WTC11 (cell line): ENCODE data around the gene RNF169. TPM values are rescaled to one million over a fixed set of nuclear protein-coding genes. Genes with fewer than 3 reads are reported as not detected.

Experiments
- ATAC-seq: fragments of 200-7000 bp; cut with Tn5 transposase; 2 replicates; pipeline ENCODE4 v1.10.0; 2021; ENCODE audit warnings: mild to moderate bottlenecking, moderate library complexity
- CTCF ChIA-PET: fragments of 300-600 bp; sonication (Branson Sonifier 250); formaldehyde crosslinking; loops from one replicate; lab custom pipeline; 2021; ENCODE audit warnings: antibody characterized with exemption; lab: Charles Lee
- POLR2A ChIA-PET: fragments of 350-600 bp; sonication (Branson Sonifier 250); formaldehyde crosslinking; loops from one replicate; lab custom pipeline; 2021; ENCODE audit warnings: antibody characterized with exemption; lab: Charles Lee
- DNase-seq: peaks from one replicate; pipeline ENCODE4 v3.0.0; 2021; ENCODE audit warnings: low spot score
- H3K27ac Mint-ChIP-seq: 2 replicates; pipeline ENCODE4 v1.8.0; 2021; ENCODE audit warnings: mixed read lengths
- H3K27me3 Mint-ChIP-seq: 2 replicates; pipeline ENCODE4 v1.8.0; 2021; ENCODE audit warnings: low read depth, mild to moderate bottlenecking, moderate library complexity, mixed read lengths
- H3K36me3 Mint-ChIP-seq: 2 replicates; pipeline ENCODE4 v1.8.0; 2021; ENCODE audit warnings: mixed read lengths
- H3K4me1 Mint-ChIP-seq: 2 replicates; pipeline ENCODE4 v1.8.0; 2022; ENCODE audit warnings: mixed read lengths
- H3K4me3 Mint-ChIP-seq: 2 replicates; pipeline ENCODE4 v1.8.0; 2021; ENCODE audit warnings: mild to moderate bottlenecking, moderate library complexity, mixed read lengths
- H3K9me3 Mint-ChIP-seq: 2 replicates; pipeline ENCODE4 v1.8.0; 2021; ENCODE audit warnings: mixed read lengths
- ARID4B ChIP-seq: sonication (generic); formaldehyde crosslinking; IDR thresholded peaks from 2 replicates; pipeline ENCODE4 v1.8.0; 2023; ENCODE audit warnings: missing genetic modification reagents, mild to moderate bottlenecking, borderline replicate concordance
- CDX4 ChIP-seq: fragments of 250-450 bp; sonication (Bioruptor Pico); IDR thresholded peaks from 2 replicates; pipeline ENCODE4 v1.9.0; 2021; ENCODE audit warnings: moderate library complexity, mild to moderate bottlenecking, inconsistent platforms, borderline replicate concordance
- CTCF ChIP-seq: fragments of 200-600 bp; IDR thresholded peaks from 2 replicates; pipeline ENCODE4 v1.8.0; 2022; ENCODE audit warnings: antibody characterized with exemption
- E2F4 ChIP-seq: sonication (generic); formaldehyde crosslinking; IDR thresholded peaks from 2 replicates; pipeline ENCODE4 v1.8.1; 2022; ENCODE audit warnings: low read depth, mild to moderate bottlenecking, moderate library complexity, missing genetic modification reagents, borderline replicate concordance
- E2F5 ChIP-seq: sonication (generic); formaldehyde crosslinking; IDR thresholded peaks from 2 replicates; pipeline ENCODE4 v1.8.1; 2022; ENCODE audit warnings: mild to moderate bottlenecking, moderate library complexity, missing genetic modification reagents
- ELF4 ChIP-seq: sonication (generic); formaldehyde crosslinking; IDR thresholded peaks from 2 replicates; pipeline ENCODE4 v1.8.1; 2022; ENCODE audit warnings: low read depth, mild to moderate bottlenecking, moderate library complexity, missing genetic modification reagents
- MLX ChIP-seq: sonication (generic); formaldehyde crosslinking; IDR thresholded peaks from 2 replicates; pipeline ENCODE4 v1.8.1; 2023; ENCODE audit warnings: mild to moderate bottlenecking, missing genetic modification reagents, moderate library complexity
- NR1H2 ChIP-seq: sonication (generic); formaldehyde crosslinking; IDR thresholded peaks from 2 replicates; pipeline ENCODE4 v1.9.0; 2021; ENCODE audit warnings: mild to moderate bottlenecking, moderate library complexity, missing genetic modification reagents
- PREB ChIP-seq: sonication (generic); formaldehyde crosslinking; IDR thresholded peaks from 2 replicates; pipeline ENCODE4 v1.8.1; 2022; ENCODE audit warnings: mild to moderate bottlenecking, missing genetic modification reagents, moderate library complexity, borderline replicate concordance
- PRRX2 ChIP-seq: fragments of 250-450 bp; sonication (Bioruptor Pico); IDR thresholded peaks from 2 replicates; pipeline ENCODE4 v1.8.0; 2021; ENCODE audit warnings: mild to moderate bottlenecking
- RELA ChIP-seq: sonication (generic); formaldehyde crosslinking; IDR thresholded peaks from 2 replicates; pipeline ENCODE4 v1.8.1; 2022; ENCODE audit warnings: missing genetic modification reagents, mild to moderate bottlenecking, borderline replicate concordance
- TEAD4 ChIP-seq: sonication (generic); formaldehyde crosslinking; IDR thresholded peaks from 2 replicates; pipeline ENCODE4 v1.8.0; 2022; ENCODE audit warnings: mild to moderate bottlenecking, missing genetic modification reagents
- ZNF232 ChIP-seq: sonication (generic); formaldehyde crosslinking; IDR thresholded peaks from 2 replicates; pipeline ENCODE4 v1.8.0; 2022; ENCODE audit warnings: mild to moderate bottlenecking, missing genetic modification reagents
- ZSCAN18 ChIP-seq: fragments of 250-450 bp; sonication (Bioruptor Pico); IDR thresholded peaks from 2 replicates; pipeline ENCODE4 v2.1.2; 2022; ENCODE audit warnings: mild to moderate bottlenecking, moderate library complexity
- total RNA-seq: library from RNA; stranded (reverse); gene quantifications from 3 replicates; pipeline ENCODE4 v1.2.3, GENCODE V29; 2021

Gene RNF169
- total RNA-seq, 1 experiment from 2014 or later: 13.6 TPM

GRCh38 chr11:74744277-74744676 is 4.4 kb upstream of the RNF169 start (continued):
- TF ChIP-seq ARID4B (CRISPR knock-in tag): no peak
- no peak for TF ChIP-seq E2F5 (CRISPR knock-in tag)
- TF ChIP-seq TEAD4: no peak

- Mint-ChIP-seq H3K27ac (no peak overlapping the region), H3K36me3 (peaks cover 3% of the 10 kb centered on the region; the same call in 1 of the 2 replicates), H3K27me3 (peaks cover 9% of the 10 kb centered on the region), H3K4me1 (peaks cover 24% of the 10 kb centered on the region), H3K4me3 (no peak overlapping the region), H3K9me3 (peaks cover 9% of the 10 kb centered on the region)
- ChIA-PET CTCF (no interaction called here), POLR2A (no interaction called here)
- TF ChIP-seq PRRX2: no peak
- no peak for TF ChIP-seq ELF4 (CRISPR knock-in tag)
- TF ChIP-seq CDX4: no peak
- TF ChIP-seq RELA: no peak
- no peak for TF ChIP-seq TEAD4
- no peak for TF ChIP-seq MLX (CRISPR knock-in tag)
- TF ChIP-seq NR1H2: no peak
- TF ChIP-seq ZSCAN18 (CRISPR knock-in tag): no peak
- TF ChIP-seq CTCF: no peak
- TF ChIP-seq PREB (CRISPR knock-in tag): no peak
- TF ChIP-seq ZNF232 (CRISPR knock-in tag): no peak
- TF ChIP-seq E2F4: no peak
- TF ChIP-seq E2F5 (CRISPR knock-in tag): no peak
- DNase-seq (no peak), ATAC-seq (no peak)
Observed at GRCh38 chr11:74746868-74747267, 1.8 kb upstream of the RNF169 start.
